DMS79 treated with DMSO at 0.1 percent for 48 hours (cell line): ENCODE results near the gene STARD10.
"Not testable (repeated sequence)": the region's sequence is repeated elsewhere in the genome, so short reads cannot be mapped to it uniquely, and the experiment has no call there.

ENCODE experiments used
- DNase-seq: peaks from one replicate; lab custom pipeline; 2025; lab: John Stamatoyannopoulos, UW

Gene STARD10, protein sequence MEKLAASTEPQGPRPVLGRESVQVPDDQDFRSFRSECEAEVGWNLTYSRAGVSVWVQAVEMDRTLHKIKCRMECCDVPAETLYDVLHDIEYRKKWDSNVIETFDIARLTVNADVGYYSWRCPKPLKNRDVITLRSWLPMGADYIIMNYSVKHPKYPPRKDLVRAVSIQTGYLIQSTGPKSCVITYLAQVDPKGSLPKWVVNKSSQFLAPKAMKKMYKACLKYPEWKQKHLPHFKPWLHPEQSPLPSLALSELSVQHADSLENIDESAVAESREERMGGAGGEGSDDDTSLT

DNA sequence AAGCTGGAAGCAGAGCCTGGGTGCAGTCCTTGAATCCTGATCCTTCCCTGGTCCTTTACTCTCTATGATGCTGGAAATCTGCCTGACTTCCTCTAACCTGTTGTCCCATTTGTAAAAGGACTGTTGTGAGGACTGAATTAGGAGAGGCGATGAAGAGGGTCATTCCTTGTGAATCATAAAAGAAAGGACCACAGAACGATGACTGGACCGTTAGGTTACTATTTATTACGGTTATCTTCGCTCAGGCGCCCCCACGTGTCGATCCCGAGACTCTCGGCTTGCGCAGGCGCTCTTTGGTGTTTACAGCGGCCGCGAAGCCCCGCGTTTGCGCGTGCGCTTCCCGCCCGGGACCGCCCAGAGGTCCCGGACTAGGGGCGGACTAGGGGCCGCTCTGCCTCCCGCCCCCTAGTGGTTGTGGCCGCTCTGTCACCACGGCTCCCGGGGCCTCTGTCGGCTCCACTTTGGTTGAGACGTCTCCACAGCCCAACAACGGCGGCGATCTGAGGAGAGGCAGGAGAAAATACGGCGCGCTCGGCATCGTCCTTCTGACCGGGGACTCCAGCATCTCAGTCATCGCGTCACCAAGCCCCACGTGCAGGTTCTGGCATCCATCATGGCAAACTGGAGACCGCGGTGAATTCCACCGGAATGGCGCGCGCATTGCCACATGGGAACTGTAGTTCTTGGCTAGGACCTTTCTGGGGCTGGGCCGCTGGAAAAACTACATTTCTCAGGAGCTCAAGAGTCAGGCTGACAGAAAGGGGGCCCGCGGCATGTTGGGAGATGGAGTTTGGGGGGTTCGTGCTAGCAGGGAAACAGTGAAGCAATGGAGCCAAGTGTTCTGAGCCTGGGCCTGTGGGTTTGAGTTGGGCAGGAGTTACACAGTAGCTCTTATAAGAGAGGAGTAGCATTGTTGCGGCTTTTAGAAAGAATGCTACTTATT lies at the start of gene STARD10:
STARD10 (minus strand) TSS at position 623 of the 943 bp plus-strand sequence. CDS start 12,866 bp downstream, outside the sequence.
- DNase-seq: peak; percentile 98

DNA sequence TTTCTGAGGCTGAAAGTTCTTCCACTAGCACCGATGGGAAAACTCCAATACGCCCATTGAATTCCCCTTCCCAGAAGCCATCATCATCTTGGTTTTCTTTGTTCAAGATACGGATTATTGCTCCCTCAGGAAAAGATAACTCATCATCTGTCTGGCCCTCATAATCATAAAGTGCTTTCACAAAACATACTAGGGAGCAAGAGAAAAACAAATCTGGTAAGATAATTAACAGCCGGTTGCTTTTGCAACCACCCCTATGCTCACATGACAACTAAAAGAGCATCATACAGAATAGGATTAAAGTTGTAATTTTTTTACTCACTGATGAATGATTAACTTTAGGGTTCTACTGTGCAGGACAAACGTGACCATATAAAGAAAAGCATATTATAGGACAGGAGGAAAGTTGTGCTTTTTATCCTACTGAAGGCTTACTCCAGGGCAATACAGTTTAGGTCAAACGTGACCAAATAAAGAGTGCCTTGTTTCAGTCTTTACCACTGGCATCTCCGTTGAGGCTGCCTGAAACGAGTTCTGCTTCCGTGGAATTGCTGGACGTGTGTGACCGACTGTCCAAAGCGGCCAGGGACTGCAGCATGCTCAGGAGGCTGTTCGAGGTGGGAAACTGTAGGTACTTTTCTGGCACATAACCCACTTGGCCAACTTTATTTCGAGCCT lies 48.9 kb upstream of the STARD10 start:
- no peak for DNase-seq

DNA sequence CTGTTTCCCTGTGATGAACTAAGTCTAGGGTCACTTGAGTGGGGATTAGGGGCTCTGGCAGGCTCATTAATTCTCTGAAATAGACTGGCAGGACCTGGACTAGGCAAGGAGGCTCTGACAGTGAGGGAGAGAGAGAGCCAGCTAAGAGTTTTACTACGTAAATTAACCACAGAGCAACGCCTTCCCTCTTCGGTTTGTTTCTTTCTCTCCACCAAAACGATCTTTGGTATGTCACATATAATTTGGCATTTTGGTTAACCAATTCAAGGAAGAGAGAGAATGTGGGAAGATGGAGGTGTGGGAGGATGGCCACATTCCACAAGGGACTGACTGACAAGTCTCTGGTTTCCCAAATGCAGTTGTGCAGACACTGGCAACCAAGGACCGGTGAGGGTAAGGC lies 48.3 kb upstream of the STARD10 start:
- no peak for DNase-seq

DNA sequence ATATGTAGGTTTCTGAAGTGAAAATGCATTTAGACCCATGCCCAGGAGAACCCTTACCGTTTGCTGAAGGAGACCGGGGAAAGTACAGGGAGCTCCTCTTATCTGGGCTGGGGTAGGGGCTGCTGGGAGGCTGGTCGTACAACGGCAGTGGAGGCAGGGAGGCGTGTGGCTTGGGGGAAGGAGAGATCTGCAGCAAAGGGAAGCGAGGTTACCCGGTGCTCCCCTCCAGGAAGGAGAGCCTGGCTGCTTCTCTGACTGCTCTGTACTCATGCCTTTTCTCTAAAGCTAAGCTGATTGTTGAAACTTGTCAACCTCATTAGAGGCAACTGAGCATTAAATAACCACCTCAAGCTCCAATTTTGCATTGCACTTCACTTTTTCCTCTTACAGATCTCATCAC lies 47.5 kb upstream of the STARD10 start:
- DNase-seq: no peak

DNA sequence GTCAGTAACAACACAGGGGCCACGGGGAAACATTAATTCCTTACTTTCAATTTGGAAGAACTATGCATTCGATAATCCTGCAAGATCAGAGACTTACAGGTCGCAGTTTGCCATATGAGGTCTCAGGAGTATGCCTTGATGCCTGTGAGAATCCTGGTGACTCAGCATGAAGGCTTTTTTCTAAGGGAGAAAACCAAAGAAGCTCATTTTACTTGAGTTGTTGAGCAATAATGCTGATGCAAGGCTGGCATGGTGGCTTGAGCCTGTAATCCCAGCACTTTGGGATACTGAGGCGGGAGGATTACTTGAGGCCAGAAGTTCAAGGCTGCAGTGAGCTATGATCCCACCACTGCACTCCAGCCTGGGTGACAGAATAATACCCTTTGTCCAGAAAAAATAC lies 46.9 kb upstream of the STARD10 start:
- DNase-seq: no peak

DNA sequence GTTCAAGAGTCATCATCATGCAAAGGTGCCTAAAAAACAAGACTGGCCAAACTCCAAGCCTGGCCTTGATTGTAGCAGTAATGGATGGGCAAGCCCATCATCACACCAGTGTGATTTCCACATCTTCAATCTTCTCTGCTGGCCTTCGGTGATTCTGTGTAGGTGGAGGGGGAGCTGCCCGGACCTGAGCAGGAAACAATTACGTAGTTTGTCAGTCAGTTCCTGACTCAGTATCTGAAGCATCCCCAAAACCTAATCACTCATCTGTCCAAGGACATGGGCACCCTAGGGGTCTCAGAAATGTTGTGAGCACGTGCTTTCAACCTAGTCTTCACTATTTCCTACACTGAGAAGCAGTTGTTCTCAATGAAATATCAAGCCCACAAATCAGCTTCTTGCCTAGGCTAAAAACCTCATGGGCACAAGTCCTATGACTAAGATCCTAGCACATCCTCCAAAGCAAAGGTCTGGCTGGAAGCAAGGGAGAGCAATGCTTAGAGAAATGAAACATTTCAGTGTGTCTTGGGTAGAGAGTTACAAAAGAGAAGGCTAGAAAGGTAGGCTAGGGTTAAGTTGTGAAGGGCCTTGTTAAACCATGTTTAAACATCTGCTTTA lies 45.0 kb upstream of the STARD10 start:
- DNase-seq: no peak

DNA sequence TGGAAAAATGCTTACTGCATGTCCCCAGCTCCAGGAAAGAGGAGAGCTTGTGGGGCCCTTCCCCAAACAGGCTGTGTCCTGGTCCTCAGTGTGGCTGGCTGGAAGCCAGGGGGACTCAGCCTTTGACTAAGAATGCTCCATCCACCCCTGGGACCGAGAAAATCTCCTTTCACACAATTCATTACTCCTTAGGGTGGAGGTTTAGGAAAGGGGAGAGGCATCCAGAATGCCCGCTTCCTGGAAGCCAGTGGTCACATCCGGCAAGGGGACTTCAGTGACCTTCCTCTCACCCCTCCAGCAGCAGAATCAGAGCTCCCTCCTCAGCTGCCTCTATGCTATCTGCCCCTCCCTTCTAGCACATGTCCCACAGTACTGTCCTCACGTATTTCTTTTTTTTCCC lies 42.3 kb upstream of the STARD10 start:
- DNase-seq: no peak

DNA sequence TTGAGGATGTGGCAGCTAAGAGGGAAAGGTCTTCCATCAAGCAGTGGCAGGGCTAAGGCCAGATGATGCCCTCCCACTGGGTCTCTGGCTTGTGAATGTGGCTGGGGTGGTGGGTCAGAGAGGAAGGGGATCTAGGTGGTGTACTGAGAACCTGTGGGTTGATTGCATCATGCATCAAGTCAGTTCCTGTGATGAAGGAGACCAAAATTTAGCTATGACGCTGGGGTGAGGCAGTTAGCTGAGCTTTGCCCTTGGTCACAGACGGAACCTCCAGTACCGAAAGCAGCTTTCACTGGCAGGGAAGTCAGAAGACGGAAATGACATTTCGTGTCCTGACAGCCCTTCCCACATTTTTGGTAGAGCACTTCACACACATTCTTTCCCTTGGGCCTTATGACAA lies 41.1 kb upstream of the STARD10 start:
- DNase-seq: no peak

DNA sequence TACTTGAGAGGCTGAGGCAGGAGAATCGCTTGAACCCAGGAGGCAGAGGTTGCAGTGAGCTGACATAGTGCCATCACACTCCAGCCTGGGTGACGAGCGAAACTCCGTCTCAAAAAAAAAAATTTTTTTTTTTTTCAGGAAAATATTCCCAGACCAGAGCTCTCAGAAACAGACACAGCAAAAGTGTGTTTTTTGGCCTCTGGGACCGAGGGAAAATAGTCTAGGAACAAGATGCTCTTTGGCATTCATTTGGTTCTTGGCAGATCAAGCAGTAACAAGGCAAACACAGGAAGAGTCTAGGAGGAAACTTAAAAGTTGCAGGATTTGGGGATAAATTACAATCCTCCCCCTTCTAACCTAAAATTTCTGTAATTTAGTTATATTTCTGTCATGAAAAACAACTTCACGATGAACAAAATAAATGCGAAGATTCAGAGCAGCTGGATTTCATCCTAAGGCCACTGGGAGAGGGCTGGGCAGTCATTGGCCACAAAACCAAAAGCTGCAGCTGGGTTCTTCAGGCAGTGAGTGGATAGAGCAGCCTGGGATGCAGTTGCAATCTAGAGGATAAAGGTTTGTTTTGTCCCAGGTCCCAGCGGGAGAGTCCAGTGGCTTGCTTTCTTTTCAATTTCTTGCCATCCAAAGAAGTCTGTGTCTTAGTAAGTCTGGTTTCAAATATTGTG lies 40.1 kb upstream of the STARD10 start:
- DNase-seq: no peak

DNA sequence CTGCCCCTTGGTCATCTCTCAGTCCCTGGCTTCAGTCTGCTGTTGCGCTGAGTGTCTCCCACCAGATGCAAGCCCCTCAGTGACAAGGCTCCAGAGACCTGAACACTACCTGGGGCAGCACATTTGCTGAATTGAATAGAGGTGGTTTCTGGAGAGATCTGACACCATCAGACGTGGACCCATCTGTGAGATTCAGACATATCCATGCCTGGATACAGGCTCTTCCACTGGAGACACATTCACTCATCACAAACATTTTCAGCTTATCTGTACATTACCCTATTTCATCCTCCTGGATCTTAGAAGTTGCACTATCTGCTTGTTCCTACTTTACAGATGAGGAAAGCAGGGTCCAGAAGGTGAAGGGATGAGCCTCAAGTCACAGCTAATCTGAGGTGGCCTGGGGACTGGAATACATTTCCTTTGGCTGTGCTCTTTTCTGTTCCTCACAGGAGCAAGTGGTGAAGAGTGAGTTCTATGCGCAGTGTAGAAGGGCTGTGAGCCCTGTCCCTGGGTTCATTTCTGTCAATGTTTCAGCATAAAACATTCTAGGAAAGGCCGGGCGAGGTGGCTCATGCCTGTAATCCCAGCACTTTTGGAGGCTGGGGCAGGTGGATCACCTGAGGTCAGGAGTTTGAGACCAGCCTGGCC lies 39.4 kb upstream of the STARD10 start:
- DNase-seq: no peak

DNA sequence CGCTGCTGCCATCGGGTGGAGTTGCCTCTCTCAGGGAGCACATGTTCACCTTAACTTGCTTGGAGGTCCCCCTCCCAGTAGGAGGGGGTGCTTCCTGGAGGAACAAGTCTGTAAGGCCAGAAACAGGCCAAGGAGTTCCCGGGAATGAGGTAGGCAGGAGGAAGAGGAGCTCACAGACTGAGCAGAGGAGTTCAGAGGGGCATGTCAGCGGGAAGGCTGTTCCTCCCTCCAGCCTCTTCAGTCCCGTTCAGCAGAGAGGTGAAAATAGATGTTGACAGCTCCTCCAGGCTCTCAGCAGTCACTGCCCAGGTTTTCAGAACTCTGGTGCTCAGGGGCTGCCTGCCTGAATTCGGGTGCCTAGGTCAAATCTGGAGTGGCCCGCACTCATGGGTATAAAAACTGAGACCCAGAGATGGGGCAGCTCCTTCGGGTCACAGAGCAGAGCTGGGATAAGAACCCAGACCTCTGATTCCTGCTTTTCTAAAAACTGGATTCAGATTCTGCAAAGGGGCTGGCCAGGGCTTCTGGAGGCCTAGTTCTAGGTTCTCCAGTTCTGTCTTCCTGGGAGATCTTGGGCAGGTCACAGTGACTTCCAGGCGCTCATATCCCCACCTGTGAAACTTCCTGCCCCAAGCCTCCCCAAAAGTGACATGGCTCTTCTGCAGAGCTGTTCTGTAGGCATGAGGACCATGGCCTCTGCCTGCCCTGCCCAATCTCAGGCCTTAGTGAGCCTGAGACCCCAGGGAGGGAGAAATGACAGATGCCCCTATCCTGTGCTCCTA lies 38.6 kb upstream of the STARD10 start:
- DNase-seq: no peak

DNA sequence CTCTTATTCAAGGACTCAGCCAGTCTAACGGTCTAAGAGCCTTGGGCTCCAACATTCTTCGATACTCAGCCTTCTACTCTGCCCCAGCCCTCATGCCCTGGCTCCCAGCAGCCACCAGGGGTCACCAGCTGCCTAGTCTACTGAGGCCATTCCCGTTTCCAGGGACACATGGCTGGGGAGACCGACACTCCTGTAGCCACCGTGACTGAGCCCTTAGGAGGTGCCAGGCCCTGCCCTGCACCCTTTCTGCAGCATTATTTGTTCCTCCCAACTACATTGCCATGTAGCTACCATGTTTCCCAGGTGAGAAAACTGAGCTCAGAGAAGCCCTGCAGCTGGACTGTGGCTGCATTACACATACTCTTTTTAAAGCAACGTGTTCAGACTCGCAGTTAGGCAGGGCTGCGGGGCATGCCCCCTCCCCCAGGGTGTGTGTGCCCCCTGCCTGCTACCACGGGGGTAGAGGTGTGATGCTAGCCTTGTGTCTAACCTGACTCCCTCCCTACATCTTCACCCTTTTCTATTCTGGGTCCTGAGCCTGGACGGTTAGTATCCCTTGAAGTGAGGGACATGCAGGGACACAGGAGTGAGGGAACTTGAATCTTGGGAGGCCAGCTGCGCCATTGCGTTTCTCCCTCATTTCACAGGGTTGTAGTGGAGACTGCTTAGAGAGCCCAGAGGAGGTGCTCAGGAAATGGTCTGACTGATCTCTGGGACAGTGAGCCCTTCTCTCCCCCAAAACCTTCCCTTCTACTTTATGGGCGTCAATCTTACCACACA lies 37.9 kb upstream of the STARD10 start:
- DNase-seq: peak; percentile 64

DNA sequence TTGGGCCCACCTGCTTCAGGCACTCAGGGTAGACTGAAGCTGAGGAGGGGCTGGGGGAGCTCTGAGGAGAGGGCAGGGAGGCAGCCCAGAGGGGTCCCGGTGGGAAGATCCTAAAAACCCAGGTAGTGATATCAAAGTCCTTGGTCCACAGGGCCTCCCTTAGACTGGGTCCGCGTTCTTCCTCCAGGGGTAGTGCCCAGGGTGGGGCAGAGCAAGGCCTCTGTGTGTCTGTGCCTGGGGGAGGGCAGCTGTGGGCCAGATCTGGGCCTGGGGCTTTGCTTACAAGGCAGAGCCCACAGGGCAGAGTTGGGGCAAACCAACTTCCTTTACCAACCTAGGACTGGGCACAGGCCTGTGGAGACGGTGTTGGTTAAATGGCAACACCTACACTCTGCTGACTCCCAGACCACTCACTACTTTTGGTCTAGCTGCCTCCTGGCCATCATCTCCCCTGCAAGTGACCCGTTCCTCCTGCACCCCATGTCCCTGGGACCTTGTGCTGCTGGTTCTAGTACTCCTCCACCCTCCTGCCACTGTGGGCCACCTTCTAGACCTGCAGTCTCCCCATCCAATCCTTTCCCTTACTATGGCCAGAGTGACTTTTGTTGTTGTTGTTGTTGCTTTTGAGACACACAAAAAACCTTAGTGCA lies 36.2 kb upstream of the STARD10 start:
- DNase-seq: no peak

DNA sequence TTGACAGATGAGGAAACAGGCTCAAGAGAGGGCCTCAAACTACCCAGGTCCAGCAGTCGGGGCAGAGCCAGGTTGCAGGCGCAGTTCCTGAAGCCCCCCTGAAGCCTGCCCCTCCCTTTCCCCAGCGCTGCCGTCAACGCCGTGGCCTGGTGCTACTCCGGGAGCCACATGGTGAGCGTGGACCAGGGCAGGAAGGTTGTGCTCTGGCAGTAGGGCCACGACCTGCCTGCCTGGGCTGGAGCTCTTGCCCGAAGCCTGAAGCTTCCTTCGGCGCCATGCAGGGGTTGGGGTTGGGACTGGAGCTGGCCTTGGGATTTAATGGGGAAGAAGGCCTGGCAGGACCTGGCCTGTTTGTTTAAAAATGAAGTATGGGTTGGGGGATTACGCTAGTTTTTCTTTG lies 35.3 kb upstream of the STARD10 start:
- DNase-seq: no peak

DNA sequence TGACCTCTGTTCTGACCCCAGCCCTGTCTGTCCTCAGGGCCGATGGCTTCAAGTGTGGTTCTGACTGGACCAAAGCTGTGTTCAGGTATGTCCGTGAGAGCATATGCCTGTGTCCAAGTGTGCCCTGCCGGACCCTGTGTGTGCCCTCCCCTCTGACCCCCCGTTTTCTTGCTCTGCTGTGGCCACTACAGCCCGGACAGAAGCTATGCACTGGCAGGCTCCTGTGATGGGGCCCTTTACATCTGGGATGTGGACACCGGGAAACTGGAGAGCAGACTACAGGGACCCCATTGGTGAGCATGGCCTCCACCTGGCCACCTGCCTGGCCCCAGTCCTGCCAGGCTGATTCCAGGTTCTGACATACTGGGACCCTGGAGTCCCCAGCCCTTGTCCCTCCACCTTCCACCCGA lies 34.9 kb upstream of the STARD10 start:
- DNase-seq: no peak

DNA sequence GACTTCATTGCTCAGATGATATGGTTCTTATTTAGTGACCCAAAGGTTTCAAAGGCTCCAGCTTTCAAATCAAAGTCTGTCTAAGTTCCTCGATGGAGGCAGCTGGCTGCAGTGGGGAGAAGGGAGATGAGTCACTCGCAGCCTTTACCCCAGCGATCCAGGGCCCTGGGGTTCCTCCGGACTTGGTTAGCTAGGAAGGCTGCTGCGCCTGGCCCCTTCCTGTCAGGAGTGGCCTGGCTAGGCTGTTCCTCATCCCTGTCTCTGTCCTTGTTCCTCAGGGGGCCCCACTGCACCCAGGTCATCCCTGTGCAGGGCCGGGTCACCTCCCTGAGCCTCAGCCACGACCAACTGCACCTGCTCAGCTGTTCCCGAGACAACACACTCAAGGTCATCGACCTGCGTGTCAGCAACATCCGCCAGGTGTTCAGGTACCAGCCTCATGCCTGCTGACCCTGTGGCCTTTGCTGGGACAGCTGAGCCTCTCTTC lies 34.3 kb upstream of the STARD10 start:
- DNase-seq: no peak

DNA sequence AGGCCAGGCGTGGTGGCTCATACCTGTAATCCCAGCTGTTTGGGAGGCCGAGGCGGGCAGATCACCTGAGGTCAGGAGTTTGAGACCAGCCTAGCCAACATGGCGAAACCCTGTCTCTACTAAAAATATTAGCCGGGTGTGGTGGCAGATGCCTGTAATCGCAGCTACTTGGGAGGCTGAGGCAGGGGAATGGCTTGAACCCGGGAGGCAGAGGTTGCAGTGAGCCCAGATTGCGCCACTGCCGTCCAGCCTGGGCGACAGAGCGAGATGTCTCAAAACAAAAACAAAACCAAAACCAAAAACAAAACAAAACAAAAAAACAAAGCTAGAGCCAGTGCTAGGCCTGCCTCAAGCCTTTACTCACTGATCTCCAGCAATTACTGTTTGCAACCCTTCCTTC lies 33.8 kb upstream of the STARD10 start:
- DNase-seq: not testable (repeated sequence)

DNA sequence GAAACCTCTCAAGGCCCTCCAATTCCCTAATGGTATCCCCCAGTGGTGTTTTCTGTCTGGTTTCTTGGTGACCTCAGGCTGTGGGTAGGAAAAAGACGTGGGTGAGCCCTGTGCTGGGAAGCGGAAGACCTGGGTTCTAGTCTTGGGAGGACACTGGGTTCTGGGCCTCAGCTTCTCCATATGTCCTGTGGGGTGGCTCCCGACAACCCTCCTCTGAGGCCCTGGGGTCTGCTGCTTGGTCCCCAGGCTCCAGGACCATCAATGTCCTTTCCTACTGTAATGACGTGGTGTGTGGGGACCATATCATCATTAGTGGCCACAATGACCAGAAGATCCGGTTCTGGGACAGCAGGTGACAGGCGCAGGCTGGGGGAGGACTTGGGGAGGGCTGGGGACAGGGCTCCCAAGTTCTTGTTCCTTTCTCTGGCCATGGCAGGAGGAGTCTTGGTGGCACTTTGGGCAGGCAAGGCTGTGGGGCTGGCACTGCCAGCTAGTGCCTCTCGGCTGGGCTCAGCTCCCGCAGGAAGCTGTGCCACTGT lies 33.2 kb upstream of the STARD10 start:
- DNase-seq: no peak
